Ovary (tissue), 9 donors: ENCODE data around the gene DENND2A. TPM values are rescaled to one million over a fixed set of nuclear protein-coding genes. Genes with fewer than 3 reads are reported as not detected.
A peak's percentile ranks its signal among the peaks of the same experiment; 100 is the strongest.

Source experiments
- DNase-seq, 5 donors: peaks; one replicate each; pipeline ENCODE4 v3.0.0-alpha.2; 2019 to 2020
- H3K27ac ChIP-seq, 2 donors: fragments of 200-600 bp; one replicate each; pipeline versions ENCODE4 v1.5.1 to v1.8.0; 2019 to 2022
- H3K27me3 ChIP-seq: fragments of 200-600 bp; one replicate; pipeline ENCODE4 v1.8.0; 2022
- H3K36me3 ChIP-seq: fragments of 200-600 bp; sonication (generic); one replicate; pipeline ENCODE4 v1.5.1; 2019
- H3K4me1 ChIP-seq: one replicate; pipeline ENCODE4 v1.8.1; 2013; ENCODE audit warnings: mild to moderate bottlenecking, moderate library complexity; ENCODE audit not compliant: insufficient read depth
- H3K4me3 ChIP-seq: fragments of 200-600 bp; sonication (generic); one replicate; pipeline ENCODE4 v1.5.1; 2017
- H3K9me3 ChIP-seq, 2 donors: fragments of 200-600 bp in 1 of 2; sonication (generic) in 1 of 2; one replicate each; pipeline versions ENCODE4 v1.5.1 to v1.8.1; 2013 to 2019; ENCODE audit warnings: mild to moderate bottlenecking in 1 of 2, moderate library complexity in 1 of 2
- CTCF ChIP-seq, 3 donors: fragments of 450-650 bp in 2 of 3; fragments of 200-600 bp in 1 of 3; IDR thresholded peaks; one replicate each; pipeline versions ENCODE4 v1.5.1 to v1.8.0; 2016 to 2022; ENCODE audit warnings: antibody characterized with exemption in 3 of 3, mild to moderate bottlenecking in 1 of 3
- EP300 ChIP-seq: sonication (generic); formaldehyde crosslinking; IDR thresholded peaks from one replicate; pipeline ENCODE4 v1.6.1; 2017; ENCODE audit warnings: antibody characterized with exemption
- POLR2A ChIP-seq: fragments of 450-650 bp; IDR thresholded peaks from one replicate; pipeline ENCODE4 v1.6.1; 2017; ENCODE audit warnings: antibody characterized with exemption, mild to moderate bottlenecking, moderate library complexity
- WGBS, 3 donors: extraction: QIAGEN DNeasy Blood & Tissue Kit in 1 of 3; methylation state at CpG; one replicate each; pipeline versions ENCODE4 v1.1.5 to v1.1.7; 2013 to 2017; 5-methylcytosine and 5-hydroxymethylcytosine counted together
- intact Hi-C, 4 donors: fragments of 100-400 bp; cut with DNase I; formaldehyde crosslinking; loops; one replicate each; pipeline versions ENCODE4 v1.11.0 to v1.15.1; 2022 to 2023
- polyA plus RNA-seq, 2 donors: library from polyadenylated mRNA; stranded (reverse); fragments of 200-250 nt in 1 of 2; fragments of 350-450 nt in 1 of 2; fragmentation: Illumina TruSeq in 1 of 2; extraction: RNeasy Lipid Tissue Mini Kit (QIAGEN cat#74804) in 1 of 2; gene quantifications; one replicate each; pipeline ENCODE4 v1.2.3, GENCODE V29; 2013 to 2014
- total RNA-seq, 7 donors: library from RNA; depleted of rRNA in 2 of 7; stranded (reverse); fragments of >200 nt in 2 of 7; fragmentation: NEBNext Ultra II Directional in 3 of 7; extraction: Animal tissue kit (Norgen Biotek cat#: 25700) in 3 of 7; gene quantifications; one replicate each; pipeline versions ENCODE4 v1.1.0 to v1.2.4, GENCODE V29; 2016 to 2023
- donor health status: DM: no; HTN: no; CAD: no; lungs with moderate emphysema.
- donor health status: DM: no; HTN: no; CAD: no.
- donor health status: Bipolar disorder and iron deficiency.
- donor health status: DM: yes; HTN: yes; CAD: no.
- donor health status: DM: no; HTN: no; CAD: no.
- donor health status: DM: yes; HTN: yes; CAD: no.

The DENND2A gene
- total and polyA plus RNA-seq, 9 donors, result 9.8 to 61.8 (median 36.1) TPM

- Histone ChIP-seq H3K27me3 (no peaks in the 10 kb centered on the region), H3K36me3 (no peaks in the 10 kb centered on the region), H3K27ac (no peak overlapping the region), H3K4me1 (peaks cover 12% of the 10 kb centered on the region), H3K4me3 (no peak overlapping the region), H3K9me3 (no peaks in the 10 kb centered on the region)
- intact Hi-C loops, result no loop called here
- TF ChIP-seq EP300, result no peak
- no peak for TF ChIP-seq POLR2A
- TF ChIP-seq CTCF (IDR thresholded peaks at IDR 0.05), result no peak
- DNase-seq, result peak in 2 of 5 donors; percentile 20 to 32
- 83 to 92% (median 84%) methylated on average over 5 of the region's 5 CpGs for WGBS, 3 donors
These were observed 2.8 kb upstream of the DENND2A start for GRCh38 chr7:140643416-140643815.

GRCh38 chr7:140641524-140642195 is 1.0 kb upstream of the DENND2A start:
- Histone ChIP-seq H3K27me3 (no peaks in the 10 kb centered on the region), H3K4me3 (peak overlapping the region; percentile 62), H3K27ac (peak overlapping the region; percentile 79 to 90), H3K36me3 (no peaks in the 10 kb centered on the region), H3K9me3 (no peaks in the 10 kb centered on the region), H3K4me1 (peaks cover 15% of the 10 kb centered on the region)
- TF ChIP-seq CTCF (IDR thresholded peaks at IDR 0.05), result no peak
- no peak for TF ChIP-seq POLR2A
- no peak for TF ChIP-seq EP300
- 34 to 52% (median 50%) methylated on average over 15 of the region's 15 CpGs for WGBS, 3 donors
- intact Hi-C loops, result no loop called here
- DNase-seq, result peak in 4 of 5 donors; percentile 40 to 52 (median 50)

DNA sequence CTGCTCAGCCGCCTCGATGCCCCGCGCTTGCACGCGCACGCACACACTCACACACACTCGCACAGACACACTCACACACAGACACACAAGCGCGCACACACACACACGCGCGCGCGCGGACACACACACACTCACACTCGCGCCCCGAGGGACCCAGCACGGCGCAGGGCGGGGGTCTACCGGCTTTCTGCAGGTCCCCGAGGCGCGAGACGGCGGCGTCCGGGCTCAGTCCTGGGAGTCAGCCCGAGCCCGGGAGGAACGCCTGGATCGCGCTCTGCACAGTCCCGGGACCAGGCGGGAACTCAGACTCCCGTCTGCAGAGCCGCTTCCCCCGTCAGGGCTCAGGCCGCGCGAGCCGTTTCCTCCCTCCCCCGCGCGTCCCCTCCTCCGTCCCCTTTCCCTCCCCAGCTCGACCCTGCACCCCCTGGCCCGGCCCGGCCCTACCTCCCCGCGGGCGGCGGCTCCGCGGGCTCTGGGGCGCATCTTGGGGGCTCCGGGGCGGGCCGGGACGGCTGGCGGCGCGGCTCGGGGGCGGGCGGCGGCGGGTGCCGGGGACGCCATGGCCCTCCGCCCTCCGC is 464 bp downstream of the DENND2A start:
- peak overlapping the region; percentile 79 to 90 for H3K27ac ChIP-seq
- WGBS, 3 donors, result 0 to 1% (median 0%) methylated on average over 34 to 74 of the region's 74 CpGs
- peak overlapping the region; percentile 62 for H3K4me3 ChIP-seq
- intact Hi-C loops, result no loop called here
- no peaks in the 10 kb centered on the region for H3K36me3 ChIP-seq
- no peak for TF ChIP-seq POLR2A
- no peak for TF ChIP-seq CTCF (IDR thresholded peaks at IDR 0.05)
- no peak for TF ChIP-seq EP300
- DNase-seq, result peak; percentile 66 to 78 (median 73)
- H3K27me3 ChIP-seq, result no peaks in the 10 kb centered on the region
- H3K4me1 ChIP-seq, result peaks cover 20% of the 10 kb centered on the region
- no peaks in the 10 kb centered on the region for H3K9me3 ChIP-seq

DNA sequence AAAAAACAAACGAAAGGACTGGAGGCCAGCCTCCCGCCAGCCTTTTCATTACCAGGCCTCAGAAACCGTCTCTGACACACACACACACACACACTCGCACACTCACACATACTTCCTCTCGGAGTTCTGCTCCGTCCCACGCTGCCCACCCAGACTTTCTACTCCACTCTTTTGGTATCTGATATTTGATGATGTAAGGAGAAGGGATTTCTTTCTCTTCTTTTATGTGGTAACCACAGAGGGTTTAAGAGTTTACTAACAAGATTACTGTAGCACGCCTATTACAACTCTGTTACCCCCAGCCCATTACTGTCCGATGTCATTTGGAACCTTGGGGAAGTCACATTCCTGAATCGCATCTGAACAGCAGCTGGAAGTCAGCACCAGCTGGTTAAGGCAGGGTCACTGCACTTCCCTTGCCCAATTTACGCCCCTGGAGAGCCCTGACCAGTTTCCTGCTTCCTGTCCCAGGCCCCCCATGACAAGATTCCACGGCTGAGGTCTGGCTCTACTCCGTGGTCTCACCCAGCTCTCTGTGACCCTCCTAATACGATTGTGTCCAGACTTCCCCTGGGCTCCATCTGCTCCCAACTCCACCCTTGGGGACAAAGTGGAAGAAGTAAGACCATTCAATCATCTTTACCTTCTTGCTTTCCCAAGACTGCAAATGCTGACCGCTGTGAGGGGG is 1.1 kb downstream of the DENND2A start:
- peak overlapping the region; percentile 62 for H3K4me3 ChIP-seq
- H3K4me1 ChIP-seq, result peaks cover 21% of the 10 kb centered on the region
- no peaks in the 10 kb centered on the region for H3K27me3 ChIP-seq
- intact Hi-C loops, result loop anchor here in 1 of 4 donors (5.0 kb wide), 1 partner anchor 42 kb away; no protein-coding TSS in a partner anchor
- no peaks in the 10 kb centered on the region for H3K9me3 ChIP-seq
- peak; percentile 50 to 69 (median 61) for DNase-seq
- peak overlapping the region; percentile 79 to 90 for H3K27ac ChIP-seq
- H3K36me3 ChIP-seq, result no peaks in the 10 kb centered on the region
- 8 to 14% (median 9%) methylated on average over 15 of the region's 15 CpGs for WGBS, 3 donors
- TF ChIP-seq EP300, result no peak
- TF ChIP-seq CTCF (IDR thresholded peaks at IDR 0.05), result no peak
- no peak for TF ChIP-seq POLR2A
